DND-41 (cell line): ENCODE data around the gene ASF1B.

Experiments used
- CTCF ChIP-seq: IDR thresholded peaks from 2 replicates; pipeline ENCODE4 v1.5.1; 2012; ENCODE audit warnings: borderline replicate concordance, low read length, moderate library complexity, mild to moderate bottlenecking; ENCODE audit not compliant: poor library complexity, severe bottlenecking; ENCODE audit errors: extremely low read depth
- EZH2 ChIP-seq: IDR thresholded peaks from 3 replicates; pipeline ENCODE4 v1.6.1; 2012; ENCODE audit warnings: borderline replicate concordance, low read depth, mild to moderate bottlenecking, moderate library complexity, low read length, inconsistent platforms; ENCODE audit not compliant: severe bottlenecking

GRCh38 chr19:14112051-14112808 is 24.2 kb downstream of the ASF1B start:
- TF ChIP-seq CTCF (no peak), EZH2 (no peak)
